H1 (cell line): Measurements from ENCODE around the gene DIP2B. TPM values are rescaled to one million over a fixed set of nuclear protein-coding genes. Genes with fewer than 3 reads are reported as not detected.

Source experiments
- CTCF ChIA-PET: fragments of 300-600 bp; sonication (Branson Sonifier 250); formaldehyde crosslinking; loops from one replicate; lab custom pipeline; 2021; ENCODE audit not compliant: partially characterized antibody; lab: Charles Lee
- POLR2A ChIA-PET: fragments of 300-600 bp; sonication (Branson Sonifier 250); formaldehyde crosslinking; loops from one replicate; lab custom pipeline; 2021; ENCODE audit warnings: inconsistent platforms; ENCODE audit not compliant: partially characterized antibody; lab: Charles Lee
- DNase-seq, 2 experiments: peaks; one replicate each; pipeline versions ENCODE4 v3.0.0 to v3.0.0-alpha.2; 2010 to 2022; ENCODE audit warnings: low spot score in 2 of 2, low read depth in 1 of 2, mixed read lengths in 1 of 2
- FAIRE-seq: peaks from 2 replicates; lab custom pipeline; 2011; peaks lifted over from hg19 to GRCh38; lab: Jason Lieb, UNC
- H2AFZ ChIP-seq: 2 replicates; pipeline ENCODE4 v1.8.1; 2012; ENCODE audit warnings: low read length, inconsistent platforms
- H2AK5ac ChIP-seq: 2 replicates; pipeline ENCODE4 v1.6.1; 2013; ENCODE audit warnings: low read depth, low read length
- H2BK120ac ChIP-seq: replicated peaks from 2 replicates; pipeline ENCODE3; 2013; ENCODE audit warnings: low read depth, low read length, inconsistent platforms
- H2BK12ac ChIP-seq: 2 replicates; pipeline ENCODE4 v1.6.1; 2013; ENCODE audit warnings: low read depth, low read length
- H2BK15ac ChIP-seq: 2 replicates; pipeline ENCODE4 v1.6.1; 2013; ENCODE audit warnings: low read length
- H2BK20ac ChIP-seq: 2 replicates; pipeline ENCODE4 v1.6.1; 2013; ENCODE audit warnings: low read length
- H2BK5ac ChIP-seq: 2 replicates; pipeline ENCODE4 v1.6.1; 2013; ENCODE audit warnings: low read depth, low read length
- H3K14ac ChIP-seq: 2 replicates; pipeline ENCODE4 v1.6.1; 2013; ENCODE audit warnings: inconsistent platforms; ENCODE audit not compliant: insufficient read length
- H3K18ac ChIP-seq: 2 replicates; pipeline ENCODE4 v1.6.1; 2013; ENCODE audit warnings: low read length; ENCODE audit errors: extremely low read depth
- H3K23ac ChIP-seq: 2 replicates; pipeline ENCODE4 v1.6.1; 2013; ENCODE audit warnings: inconsistent platforms; ENCODE audit not compliant: insufficient read length
- H3K23me2 ChIP-seq: 2 replicates; pipeline ENCODE4 v1.6.1; 2013; ENCODE audit warnings: low read depth, low read length
- H3K27ac ChIP-seq: 2 replicates; pipeline ENCODE4 v1.6.1; 2011; ENCODE audit warnings: low read depth, low read length, inconsistent platforms
- H3K27me3 ChIP-seq, 4 experiments: replicated peaks in 1 of 4; 1 replicate in 1 of 4; 2 replicates in 3 of 4; pipeline versions ENCODE4 v1.6.1 to v1.8.1; 2011 to 2013; ENCODE audit warnings: low read length in 3 of 4, mild to moderate bottlenecking in 3 of 4, inconsistent platforms in 2 of 4, mixed read lengths in 2 of 4, moderate library complexity in 1 of 4; ENCODE audit not compliant: control insufficient read depth in 3 of 4, insufficient read depth in 3 of 4; ENCODE audit errors: extremely low read depth in 1 of 4
- H3K36me3 ChIP-seq, 4 experiments: 2 replicates each; pipeline versions ENCODE4 v1.6.1 to v1.8.1; 2011 to 2013; ENCODE audit warnings: mild to moderate bottlenecking in 4 of 4, low read length in 3 of 4, moderate library complexity in 2 of 4, control low read depth in 1 of 4, inconsistent platforms in 1 of 4; ENCODE audit not compliant: insufficient read depth in 4 of 4, control insufficient read depth in 2 of 4
- H3K4ac ChIP-seq: replicated peaks from 2 replicates; pipeline ENCODE3; 2013; ENCODE audit warnings: low read length, low read depth, mixed read lengths, inconsistent platforms; ENCODE audit not compliant: insufficient read length
- H3K4me1 ChIP-seq, 4 experiments: replicated peaks in 1 of 4; 1 replicate in 1 of 4; 2 replicates in 3 of 4; pipeline versions ENCODE4 v1.6.1 to v1.8.1; 2011 to 2013; ENCODE audit warnings: low read length in 3 of 4, inconsistent platforms in 2 of 4, mixed read lengths in 1 of 4; ENCODE audit not compliant: insufficient read depth in 4 of 4, control insufficient read depth in 3 of 4
- H3K4me2 ChIP-seq, 2 experiments: 2 replicates each; pipeline versions ENCODE4 v1.6.1 to v1.8.1; 2011 to 2013; ENCODE audit warnings: low read depth in 2 of 2, low read length in 2 of 2, control low read depth in 1 of 2, inconsistent platforms in 1 of 2, mild to moderate bottlenecking in 1 of 2; ENCODE audit not compliant: insufficient read depth in 1 of 2
- H3K4me3 ChIP-seq, 4 experiments: fragments of 200-600, 300-600 bp in 1 of 4; sonication (generic), shearing (Covaris generic), sonication (Bioruptor Twin) in 1 of 4; 2 replicates each; pipeline versions ENCODE4 v1.5.1 to v1.8.1; 2011 to 2016; ENCODE audit warnings: low read length in 4 of 4, low read depth in 3 of 4, control low read depth in 2 of 4, inconsistent platforms in 2 of 4, mild to moderate bottlenecking in 2 of 4, mixed read lengths in 1 of 4, moderate library complexity in 1 of 4; ENCODE audit not compliant: insufficient read depth in 2 of 4; ENCODE audit errors: extremely low read depth in 1 of 4
- H3K56ac ChIP-seq: replicated peaks from 2 replicates; pipeline ENCODE3; 2013; ENCODE audit warnings: low read depth, mild to moderate bottlenecking, mixed read lengths, low read length, inconsistent platforms; ENCODE audit not compliant: insufficient read length
- H3K79me1 ChIP-seq: 2 replicates; pipeline ENCODE4 v1.6.1; 2013; ENCODE audit warnings: low read depth, low read length, control low read depth
- H3K79me2 ChIP-seq, 2 experiments: 2 replicates each; pipeline versions ENCODE4 v1.6.1 to v1.8.1; 2012 to 2013; ENCODE audit warnings: low read length in 2 of 2, mild to moderate bottlenecking in 2 of 2, inconsistent platforms in 1 of 2; ENCODE audit not compliant: insufficient read depth in 2 of 2, control insufficient read depth in 1 of 2
- H3K9ac ChIP-seq, 4 experiments: replicated peaks in 1 of 4; 1 replicate in 1 of 4; 2 replicates in 3 of 4; pipeline versions ENCODE4 v1.6.1 to v1.8.1; 2011 to 2013; ENCODE audit warnings: low read depth in 3 of 4, low read length in 3 of 4, control low read depth in 2 of 4, mild to moderate bottlenecking in 2 of 4, moderate library complexity in 2 of 4, inconsistent platforms in 1 of 4; ENCODE audit errors: extremely low read depth in 1 of 4
- H3K9me3 ChIP-seq, 2 experiments: 2 replicates each; pipeline versions ENCODE4 v1.6.1 to v1.8.1; 2012 to 2013; ENCODE audit warnings: mild to moderate bottlenecking in 2 of 2, moderate library complexity in 2 of 2, control low read depth in 1 of 2, inconsistent platforms in 1 of 2, low read depth in 1 of 2, low read length in 1 of 2, mixed read lengths in 1 of 2; ENCODE audit not compliant: insufficient read depth in 2 of 2
- H4K20me1 ChIP-seq, 2 experiments: replicated peaks in 1 of 2; 2 replicates each; pipeline versions ENCODE3 to v1.8.1; 2011 to 2013; ENCODE audit warnings: inconsistent platforms in 2 of 2, low read length in 2 of 2, mild to moderate bottlenecking in 1 of 2; ENCODE audit not compliant: insufficient read depth in 2 of 2, control insufficient read depth in 1 of 2
- H4K5ac ChIP-seq: 2 replicates; pipeline ENCODE4 v1.6.1; 2013; ENCODE audit warnings: low read length, low read depth, mixed read lengths, inconsistent platforms; ENCODE audit not compliant: insufficient read length
- H4K8ac ChIP-seq: 2 replicates; pipeline ENCODE4 v1.8.0; 2013; ENCODE audit warnings: mild to moderate bottlenecking, moderate library complexity, low read length, inconsistent platforms; ENCODE audit not compliant: insufficient read depth; ENCODE audit errors: extremely low read depth
- H4K91ac ChIP-seq: replicated peaks from 2 replicates; pipeline ENCODE3; 2013; ENCODE audit warnings: low read length, mixed read lengths, inconsistent platforms; ENCODE audit not compliant: insufficient read length
- CEBPB ChIP-seq: IDR thresholded peaks from 2 replicates; pipeline ENCODE4 v1.6.1; 2012; ENCODE audit warnings: low read depth, low read length
- EZH2 ChIP-seq: fragments of 200-600 bp; sonication (generic); IDR thresholded peaks from 2 replicates; pipeline ENCODE4 v1.7.1; 2012; ENCODE audit warnings: low read depth, mild to moderate bottlenecking, moderate library complexity, low read length, inconsistent platforms; ENCODE audit not compliant: severe bottlenecking
- HDAC2 ChIP-seq, 2 experiments: fragments of 300-600 bp in 1 of 2; sonication (generic) in 1 of 2; IDR thresholded peaks; 2 replicates each; pipeline ENCODE4 v1.6.1; 2011 to 2012; ENCODE audit warnings: low read depth in 2 of 2, low read length in 2 of 2, mild to moderate bottlenecking in 2 of 2, moderate library complexity in 2 of 2, borderline replicate concordance in 1 of 2, inconsistent platforms in 1 of 2
- JUND ChIP-seq: IDR thresholded peaks from 2 replicates; pipeline ENCODE4 v1.6.1; 2011; ENCODE audit warnings: mild to moderate bottlenecking, improper control_type of control experiment, low read length
- SAP30 ChIP-seq: fragments of 300-600 bp; sonication (generic); IDR thresholded peaks from 2 replicates; pipeline ENCODE4 v1.7.1; 2012; ENCODE audit warnings: low read length, moderate library complexity, mild to moderate bottlenecking, inconsistent platforms; ENCODE audit not compliant: insufficient read depth, insufficient replicate concordance
- SP1 ChIP-seq: IDR thresholded peaks from 2 replicates; pipeline ENCODE4 v1.6.1; 2011; ENCODE audit warnings: low read depth, low read length
- SP2 ChIP-seq: IDR thresholded peaks from 2 replicates; pipeline ENCODE4 v1.6.1; 2012; ENCODE audit warnings: mild to moderate bottlenecking, low read length, inconsistent platforms
- TCF12 ChIP-seq: IDR thresholded peaks from 2 replicates; pipeline ENCODE4 v1.6.1; 2011; ENCODE audit warnings: low read depth, mild to moderate bottlenecking, low read length
- WGBS, 2 experiments: shearing (Covaris generic) in 1 of 2; methylation state at CpG; one replicate each; pipeline versions ENCODE4 v1.1.6 to v1.1.7; 2013 to 2015; ENCODE audit warnings: low lambda C conversion rate in 2 of 2, mixed read lengths in 2 of 2, inconsistent platforms in 1 of 2, low coverage in 1 of 2, missing lambda C conversion rate in 1 of 2; ENCODE audit not compliant: insufficient replicate concordance in 2 of 2, insufficient coverage in 1 of 2, insufficient read length in 1 of 2; ENCODE audit errors: extremely low coverage in 1 of 2, missing lambda C conversion rate in 1 of 2; 5-methylcytosine and 5-hydroxymethylcytosine counted together
- polyA plus RNA-seq, 7 experiments: library from polyadenylated mRNA; depleted of rRNA in 3 of 7; stranded (reverse) in 5 of 7; unstranded in 2 of 7; fragments of >200 nt in 5 of 7; fragments of 200-250 nt in 2 of 7; gene quantifications; 1 replicate in 5 of 7; 2 replicates in 1 of 7; 4 replicates in 1 of 7; pipeline versions ENCODE4 v1.2.1 to v1.2.3, GENCODE V29; 2011 to 2013; ENCODE audit warnings: missing spikeins in 2 of 7, mixed read lengths in 2 of 7
- total RNA-seq: library from RNA; stranded (reverse); fragmentation: NEBNext Ultra II Directional; extraction: Animal tissue kit (Norgen Biotek cat#: 25700); gene quantifications from 2 replicates; pipeline ENCODE4 v1.2.1, GENCODE V29; 2021
- TF ChIP-seq, protein P1 (sequence below): IDR thresholded peaks from 2 replicates; pipeline ENCODE4 v1.6.1; 2012; ENCODE audit warnings: inconsistent platforms

The DIP2B gene
- total and polyA plus RNA-seq, 2 of the 8 experiments (the other 6 are each of a cell fraction or from before 2014, with no cell fraction given) = 11.1 to 29.6 TPM

DNA sequence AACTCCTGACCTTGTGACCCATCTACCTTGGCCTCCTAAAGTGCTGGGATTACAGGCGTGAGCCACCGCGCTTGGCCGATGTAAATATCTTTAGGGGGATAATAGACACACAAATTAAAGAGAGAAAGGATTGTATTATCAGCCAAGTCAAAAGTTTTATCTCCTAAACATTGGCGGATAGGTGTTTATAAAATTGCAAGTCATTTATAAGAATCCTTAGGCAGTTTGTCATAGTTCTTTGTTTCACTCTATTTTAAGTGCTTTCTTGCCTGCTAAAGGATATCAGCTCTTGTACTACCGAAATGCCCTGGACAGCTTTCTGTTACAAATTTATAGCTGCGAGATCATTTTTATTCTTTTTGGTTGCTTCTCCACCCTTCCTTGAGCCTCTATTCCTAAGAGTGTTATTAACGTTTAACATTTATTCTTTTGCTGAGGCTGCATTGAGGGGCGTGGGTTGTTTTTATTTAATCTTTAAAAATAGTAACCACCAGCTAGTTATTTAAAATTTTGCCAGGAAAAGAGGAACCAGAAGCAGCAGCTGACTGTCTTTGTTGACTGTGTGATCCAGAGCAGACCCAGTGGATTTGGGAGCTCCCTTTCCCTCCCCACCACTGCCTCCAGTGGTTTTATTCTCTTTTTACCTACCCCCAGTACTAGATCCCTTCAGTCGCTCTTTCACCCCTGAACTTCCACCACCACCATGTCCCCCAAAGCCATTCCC is 106.4 kb downstream of the DIP2B start:
- Histone ChIP-seq H4K20me1 (no peaks in the 10 kb centered on the region), H3K9me3 (no peaks in the 10 kb centered on the region), H4K5ac (no peak overlapping the region), H2BK120ac (no peak overlapping the region), H3K79me1 (no peaks in the 10 kb centered on the region), H2AK5ac (no peak overlapping the region), H4K8ac (no peak overlapping the region), H3K27ac (no peak overlapping the region), H3K18ac (no peak overlapping the region), H3K9ac (no peak overlapping the region), H4K91ac (no peak overlapping the region), H3K27me3 (no peaks in the 10 kb centered on the region), H2BK5ac (no peak overlapping the region), H3K56ac (no peak overlapping the region), H2AFZ (no peak overlapping the region), H2BK15ac (no peak overlapping the region), H3K79me2 (peaks cover 0 to 20% of the 10 kb centered on the region in 2 experiments; a peak in 2 of 4 replicates), H3K14ac (no peak overlapping the region), H3K23ac (no peak overlapping the region), H3K4ac (no peak overlapping the region), H3K23me2 (no peaks in the 10 kb centered on the region), H3K36me3 (no peaks in the 10 kb centered on the region), H2BK12ac (no peak overlapping the region), H3K4me3 (no peak overlapping the region), H3K4me1 (peaks cover 0 to 17% (median 14%) of the 10 kb centered on the region in 4 experiments; a peak in 5 of 7 replicates), H2BK20ac (no peak overlapping the region), H3K4me2 (no peak overlapping the region)
- TF ChIP-seq SAP30 (no peak), TCF12 (no peak), EZH2 (no peak), CEBPB (no peak), JUND (no peak), SP1 (no peak), SP2 (no peak), HDAC2 (IDR thresholded peaks at IDR 0.05; ENCODE audit: borderline replicate concordance in 1 of 2, low read depth in 2 of 2, low read length in 2 of 2) (no peak)
- TF ChIP-seq, protein P1, sequence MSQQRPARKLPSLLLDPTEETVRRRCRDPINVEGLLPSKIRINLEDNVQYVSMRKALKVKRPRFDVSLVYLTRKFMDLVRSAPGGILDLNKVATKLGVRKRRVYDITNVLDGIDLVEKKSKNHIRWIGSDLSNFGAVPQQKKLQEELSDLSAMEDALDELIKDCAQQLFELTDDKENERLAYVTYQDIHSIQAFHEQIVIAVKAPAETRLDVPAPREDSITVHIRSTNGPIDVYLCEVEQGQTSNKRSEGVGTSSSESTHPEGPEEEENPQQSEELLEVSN = no peak
- CTCF ChIA-PET = interaction anchor here (0.7 to 1.6 kb wide), 5 partner anchors 7 to 107 kb away, joined by 3 to 5 read pairs (median 4); no protein-coding TSS in a partner anchor
- DNase-seq (no peak), FAIRE-seq (no peak)
- POLR2A ChIA-PET = no interaction called here
- 84% methylated on average over 10 of the region's 10 CpGs; no CpG with 5 or more reads in 1 of the 2 experiments for WGBS, 2 experiments
